GM21515 (cell line): ENCODE measurements around the gene ANKLE1.

Experiments
- ATAC-seq: cut with Tn5 transposase; IDR thresholded peaks from one replicate; pipeline ENCODE4 v1.9.1; 2021; ENCODE audit not compliant: unreplicated experiment

ANKLE1 gene

DNA sequence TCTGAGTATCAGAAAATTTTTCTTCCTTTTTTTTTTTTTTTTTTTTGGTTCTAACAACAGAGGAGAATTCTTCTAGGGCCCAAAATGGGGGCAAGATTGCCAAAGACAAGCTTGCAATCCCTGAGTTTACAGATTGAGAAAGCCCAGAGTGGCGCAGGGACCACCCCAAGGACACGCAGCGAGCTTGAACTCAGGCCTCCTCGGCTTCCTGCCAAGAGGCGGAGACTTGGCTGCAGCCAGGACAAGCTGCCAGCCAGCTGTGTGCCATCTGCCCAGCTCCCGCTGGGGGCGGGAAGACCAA is 23.5 kb downstream of the ANKLE1 start:
- ATAC-seq = no peak

- peak; percentile 53 for ATAC-seq
Measured at GRCh38 chr19:17305517-17306284, 24.0 kb downstream of the ANKLE1 start, which contains the start of gene MRPL34. Gene MRPL34, plus strand, starts transcription at chr19:17305872. Its CDS starts 21 bp downstream, at chr19:17305893.

- ATAC-seq = no peak
Measured at GRCh38 chr19:17306285-17306714, 24.6 kb downstream of the ANKLE1 start.

DNA sequence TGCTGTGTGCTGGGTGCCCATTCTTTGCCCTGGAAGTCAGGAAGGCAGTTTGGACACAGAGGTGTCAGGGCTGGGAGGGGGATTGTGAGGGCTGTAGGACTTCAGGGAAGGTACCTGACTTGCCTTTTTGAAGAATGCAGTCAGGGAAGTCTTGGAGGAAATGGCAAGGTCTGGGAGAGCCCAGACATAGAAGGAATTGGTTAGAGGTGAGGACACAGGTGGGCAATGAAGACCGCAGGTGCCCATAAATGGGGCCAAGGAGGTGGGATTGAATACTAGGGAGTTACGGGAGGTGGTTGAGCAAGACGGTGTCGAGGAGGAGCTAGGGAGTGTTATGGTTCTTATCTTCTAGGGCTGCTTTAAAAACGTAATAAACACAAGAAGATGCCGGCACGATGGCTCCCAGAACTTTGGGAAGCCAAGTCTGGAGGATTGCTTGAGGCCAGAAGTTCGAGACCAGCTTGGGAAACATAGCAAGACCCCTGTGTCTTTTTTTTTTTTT is 26.2 kb downstream of the ANKLE1 start:
- no peak for ATAC-seq

DNA sequence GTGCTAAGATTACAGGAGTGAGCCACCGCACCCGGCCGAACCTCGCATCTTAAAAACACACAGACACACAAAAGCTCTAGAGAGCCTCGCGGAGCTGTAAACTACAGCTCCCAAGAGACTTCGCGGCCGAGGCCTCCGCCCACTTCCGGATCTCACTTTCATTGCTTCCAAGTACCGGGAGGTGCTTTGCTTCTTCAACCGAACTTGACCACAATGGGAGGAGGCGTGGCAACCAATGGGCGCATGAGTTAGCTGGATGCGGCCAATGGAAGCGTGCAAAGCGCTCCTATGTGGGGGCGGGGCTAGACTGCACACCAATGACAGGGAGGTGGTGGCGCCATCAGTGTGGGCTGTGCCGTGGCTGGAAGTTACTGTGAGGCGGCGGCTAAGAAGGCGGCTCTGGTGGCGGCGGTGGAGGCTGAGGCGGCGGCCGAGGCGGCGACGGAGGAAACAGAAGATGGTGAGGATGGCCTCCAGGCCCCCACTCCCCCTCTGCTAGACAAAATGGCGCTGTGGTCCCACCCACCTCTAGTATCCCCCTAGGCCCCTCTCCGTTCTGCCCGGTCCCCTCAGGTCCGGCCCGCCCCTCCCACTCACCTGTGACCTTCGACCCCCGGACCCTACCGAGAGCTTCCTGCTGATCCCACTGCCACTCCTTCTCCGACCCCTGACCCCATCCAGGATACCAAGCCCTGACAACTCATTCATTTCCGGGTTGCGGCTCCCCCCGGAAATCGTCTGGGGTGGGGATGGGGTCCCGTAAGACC is 27.7 kb downstream of the ANKLE1 start, which contains the start of gene DDA1:
Gene DDA1, plus strand, starts transcription at position 366 of the 767 bp plus-strand sequence. Its CDS starts 92 bp downstream, at position 458.
- peak; percentile 50 for ATAC-seq

DNA sequence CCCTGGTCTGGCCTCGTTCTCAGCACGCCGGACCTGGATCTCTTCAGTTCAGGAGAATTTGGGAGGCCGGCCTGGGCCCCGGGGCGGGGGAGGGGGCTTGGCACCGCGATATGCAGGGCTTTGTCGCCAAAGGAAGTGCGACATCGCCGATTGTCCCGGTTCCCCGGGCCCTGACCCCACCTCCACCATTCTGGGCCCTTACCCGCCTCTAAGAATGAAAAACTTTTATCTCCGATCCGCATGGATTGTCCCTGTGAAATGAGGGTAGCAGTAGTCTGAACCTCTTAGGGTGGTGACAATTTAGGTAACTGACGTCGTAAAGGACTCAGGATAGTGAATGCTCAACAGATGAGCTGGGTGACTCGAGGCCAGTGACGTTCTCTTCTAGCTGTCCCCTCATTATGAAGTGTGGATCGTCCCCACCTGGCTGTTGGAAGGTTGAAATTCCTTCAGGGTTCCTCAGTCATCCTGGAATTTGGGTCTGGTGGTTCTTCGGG is 28.3 kb downstream of the ANKLE1 start:
- no peak for ATAC-seq

GRCh38 chr19:17311455-17312188 is 29.9 kb downstream of the ANKLE1 start:
- no peak for ATAC-seq

- no peak for ATAC-seq
Measured at GRCh38 chr19:17312189-17313113, 30.8 kb downstream of the ANKLE1 start.

GRCh38 chr19:17314007-17314593 is 32.4 kb downstream of the ANKLE1 start:
- no peak for ATAC-seq

DNA sequence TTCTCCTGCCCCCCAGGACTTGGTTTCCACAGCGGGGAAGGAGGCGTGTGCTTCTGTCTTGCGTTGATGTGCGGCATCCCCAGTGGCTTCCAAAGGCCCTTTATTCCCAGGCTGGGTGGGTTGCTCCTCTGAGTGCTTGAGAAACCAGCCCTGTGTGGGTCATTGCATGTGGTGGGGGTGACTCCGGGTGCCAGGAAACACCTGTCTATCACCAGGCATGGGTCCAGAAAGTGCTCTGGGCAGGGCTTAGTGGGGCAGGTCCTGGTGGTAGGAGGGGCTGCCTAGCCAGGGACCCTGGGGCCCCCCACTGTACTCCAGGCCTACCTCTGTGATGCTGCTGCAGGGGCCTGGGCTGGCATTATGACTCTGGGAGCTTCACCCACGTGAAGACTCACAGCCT is 37.3 kb downstream of the ANKLE1 start:
- no peak for ATAC-seq

GRCh38 chr19:17319473-17320238 is 38.0 kb downstream of the ANKLE1 start:
- no peak for ATAC-seq

DNA sequence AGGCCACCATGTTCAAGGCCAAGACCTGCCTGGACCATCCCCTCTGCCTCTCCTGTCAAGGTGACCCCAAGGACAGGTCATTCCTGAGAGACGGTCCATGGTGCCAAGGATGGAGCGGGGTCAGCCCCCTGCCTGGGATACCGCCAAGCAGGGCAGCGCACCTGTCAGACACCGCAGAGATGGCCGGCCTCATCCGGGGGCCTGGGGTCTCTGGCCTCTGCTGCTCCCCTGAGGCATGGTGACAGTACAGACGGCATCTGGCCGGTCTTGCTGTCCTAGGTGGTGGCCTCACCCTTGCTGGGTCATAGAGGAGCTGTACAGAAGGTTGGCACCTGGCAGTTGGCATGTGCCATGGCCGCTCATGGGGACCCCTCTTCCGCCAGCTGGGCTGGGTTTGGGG is 38.7 kb downstream of the ANKLE1 start:
- no peak for ATAC-seq

GRCh38 chr19:17321655-17322489 is 40.2 kb downstream of the ANKLE1 start:
- no peak for ATAC-seq

DNA sequence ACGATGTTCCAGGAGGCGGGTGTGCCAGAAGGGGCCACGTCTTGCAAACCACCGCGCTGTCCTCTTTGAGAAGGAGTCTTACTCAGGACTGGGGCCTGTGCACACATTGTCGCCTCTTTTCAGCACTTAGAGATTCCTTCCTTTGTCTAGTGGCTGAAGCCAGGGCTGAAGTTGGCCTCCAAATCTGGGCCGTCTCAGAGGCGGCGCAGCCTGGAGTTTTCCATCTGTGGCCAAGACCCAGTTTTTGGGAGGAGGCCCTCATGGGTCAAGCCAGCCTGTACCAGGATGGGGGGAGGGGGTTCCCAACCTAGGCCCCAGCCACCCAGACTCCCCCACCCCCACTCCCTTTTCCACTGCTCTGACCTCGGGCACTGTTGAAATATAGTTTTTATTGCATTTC is 41.2 kb downstream of the ANKLE1 start:
- no peak for ATAC-seq

DNA sequence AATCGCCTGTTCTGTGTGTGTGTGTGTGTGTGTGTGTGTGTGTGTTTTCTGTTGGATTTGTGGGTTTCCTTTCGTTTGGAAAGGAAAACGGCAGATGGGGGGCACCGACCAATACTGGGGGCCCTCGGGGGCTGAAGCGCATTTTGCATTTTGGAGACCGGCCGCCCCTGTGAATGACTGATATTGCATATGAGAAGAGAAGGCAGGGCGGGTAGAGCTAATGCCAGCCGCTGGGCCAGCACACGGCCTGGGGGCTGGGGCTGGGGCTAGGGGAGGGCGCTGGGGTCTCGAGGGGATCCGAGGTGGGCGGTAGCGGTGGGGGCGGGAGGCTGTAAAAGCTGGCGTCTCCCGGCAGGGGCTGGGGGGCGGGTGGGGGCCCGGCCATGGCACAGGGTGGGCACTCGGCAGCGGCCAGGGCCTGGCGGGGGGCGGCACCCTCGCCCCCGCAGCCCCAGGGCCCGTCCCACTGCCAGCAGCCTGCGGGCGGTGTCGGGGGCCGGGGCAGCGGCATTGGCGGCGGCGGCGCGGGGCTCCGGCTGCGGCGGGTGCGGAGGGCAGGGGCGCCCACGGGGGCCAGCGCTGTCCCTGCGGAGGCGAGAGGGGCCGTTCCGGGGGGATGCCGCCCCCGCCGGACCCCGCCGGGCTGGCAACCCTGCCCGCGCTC is 41.7 kb downstream of the ANKLE1 start:
- no peak for ATAC-seq

- ATAC-seq = no peak
Measured at GRCh38 chr19:17323964-17324332, 42.2 kb downstream of the ANKLE1 start.

- no peak for ATAC-seq
Measured at GRCh38 chr19:17324357-17325114, 42.8 kb downstream of the ANKLE1 start.
